AG10803 (cell line): Measurements from ENCODE around the gene ZNF804B.

Experiments
- DNase-seq: peaks from one replicate; pipeline ENCODE4 v3.0.0; 2010; ENCODE audit warnings: low read depth
- H3K4me3 ChIP-seq: 2 replicates; pipeline ENCODE4 v1.5.1; 2011; ENCODE audit warnings: mild to moderate bottlenecking, low read length, control low read depth
- CTCF ChIP-seq: conservative IDR thresholded peaks from 2 replicates; pipeline ENCODE4 v1.5.1; 2011; ENCODE audit warnings: mild to moderate bottlenecking, low read length, control low read depth, inconsistent platforms

ZNF804B gene

GRCh38 chr7:88951826-88952225 is 192.3 kb downstream of the ZNF804B start:
- no peak overlapping the region for H3K4me3 ChIP-seq
- no peak for DNase-seq
- no peak for TF ChIP-seq CTCF

GRCh38 chr7:88964418-88964817 is 204.9 kb downstream of the ZNF804B start:
- H3K4me3 ChIP-seq = no peak overlapping the region
- no peak for TF ChIP-seq CTCF
- DNase-seq = no peak

- H3K4me3 ChIP-seq = no peak overlapping the region
- no peak for TF ChIP-seq CTCF
Observed at GRCh38 chr7:88965371-88965770, 205.9 kb downstream of the ZNF804B start.

GRCh38 chr7:88967432-88967831 is 207.9 kb downstream of the ZNF804B start:
- no peak for DNase-seq
- no peak for TF ChIP-seq CTCF
- H3K4me3 ChIP-seq = no peak overlapping the region

More at GRCh38 chr7:88965371-88965770, 205.9 kb downstream of the ZNF804B start:
- no peak for DNase-seq

- no peak overlapping the region for H3K4me3 ChIP-seq
Observed at GRCh38 chr7:88969167-88969566, 209.7 kb downstream of the ZNF804B start.

GRCh38 chr7:88985295-88985694 is 225.8 kb downstream of the ZNF804B start:
- TF ChIP-seq CTCF = no peak
- no peak overlapping the region for H3K4me3 ChIP-seq
- no peak for DNase-seq

More at GRCh38 chr7:88969167-88969566, 209.7 kb downstream of the ZNF804B start:
- TF ChIP-seq CTCF = no peak
- DNase-seq = no peak

GRCh38 chr7:89001306-89001705 is 241.8 kb downstream of the ZNF804B start:
- no peak for DNase-seq
- no peak for TF ChIP-seq CTCF

More at GRCh38 chr7:89001306-89001705, 241.8 kb downstream of the ZNF804B start:
- no peak overlapping the region for H3K4me3 ChIP-seq
